Limb (tissue), 2 donors: ENCODE measurements around the gene PTGES2.

ENCODE experiments used
- DNase-seq, 2 donors: peaks; one replicate each; pipeline ENCODE4 v3.0.0-alpha.2; 2016; ENCODE audit errors: extremely low spot score in 2 of 2

PTGES2 gene

DNA sequence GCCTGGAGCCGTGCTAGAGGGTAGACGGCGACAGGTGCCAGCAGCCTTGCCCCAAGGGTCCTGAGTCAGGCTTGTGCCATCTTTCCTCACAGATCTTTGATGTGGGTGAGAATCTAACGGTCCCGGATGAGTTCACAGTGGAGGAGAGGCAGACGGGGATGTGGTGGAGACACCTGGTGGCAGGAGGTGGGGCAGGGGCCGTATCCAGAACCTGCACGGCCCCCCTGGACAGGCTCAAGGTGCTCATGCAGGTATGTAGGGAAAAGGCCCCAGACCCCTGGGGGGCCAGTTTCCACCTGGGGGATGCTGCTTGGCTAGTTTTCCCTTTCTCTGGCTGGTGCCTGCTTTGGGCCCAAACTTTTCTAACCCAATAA lies 24.0 kb downstream of the PTGES2 start:
- no peak for DNase-seq

DNA sequence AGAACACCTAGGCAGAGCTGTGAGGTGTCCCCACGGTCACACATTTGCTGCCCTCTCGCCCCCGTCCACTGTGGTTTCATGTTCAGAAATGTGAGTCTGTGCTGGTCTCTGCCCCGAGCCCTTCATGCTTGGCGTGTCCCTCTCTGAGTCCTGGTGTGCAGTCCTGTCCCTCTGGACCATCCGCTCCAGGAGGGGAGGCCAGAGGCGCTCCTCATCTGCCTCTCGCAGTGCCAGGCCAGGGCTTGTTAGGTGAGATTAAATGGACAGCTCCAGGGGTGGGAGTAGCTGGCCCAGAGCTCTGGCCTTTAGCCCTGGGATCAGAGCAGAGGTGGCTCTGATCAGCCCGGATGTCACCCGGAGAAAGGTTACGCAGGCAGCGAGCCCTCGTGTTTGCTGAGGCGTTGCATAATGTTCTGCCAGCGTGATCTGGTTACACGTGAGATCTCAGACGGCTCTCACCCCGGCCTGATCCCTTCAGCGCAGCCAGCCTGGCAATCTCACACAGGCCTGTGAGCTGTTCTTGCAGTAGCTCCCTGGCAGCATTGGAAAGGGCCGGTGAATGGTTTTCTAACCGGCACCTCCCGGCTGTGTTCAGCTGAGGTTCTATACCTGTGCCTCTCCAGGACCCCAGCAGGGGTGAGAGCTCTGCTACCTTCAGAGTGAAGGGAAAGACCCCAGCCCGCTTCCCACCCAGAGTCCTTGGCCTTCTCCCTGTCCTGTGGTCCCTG lies 24.5 kb downstream of the PTGES2 start:
- no peak for DNase-seq

DNA sequence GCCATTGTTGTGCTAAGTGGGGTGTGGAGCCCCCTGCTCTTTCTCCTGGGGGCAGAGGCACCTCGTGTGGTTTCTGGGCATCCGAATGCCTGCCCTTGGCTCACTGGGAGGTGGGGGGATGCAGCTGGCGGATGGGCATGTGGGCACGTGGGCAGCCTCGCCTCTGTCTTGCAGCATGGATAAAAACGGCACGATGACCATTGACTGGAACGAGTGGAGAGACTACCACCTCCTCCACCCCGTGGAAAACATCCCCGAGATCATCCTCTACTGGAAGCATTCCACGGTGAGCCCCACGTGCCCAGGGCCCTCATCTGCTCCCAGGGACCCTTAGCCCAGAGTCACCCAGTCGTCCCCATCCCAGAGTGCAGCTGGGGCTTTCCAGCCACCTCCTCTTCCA lies 25.3 kb downstream of the PTGES2 start:
- DNase-seq, result no peak

DNA sequence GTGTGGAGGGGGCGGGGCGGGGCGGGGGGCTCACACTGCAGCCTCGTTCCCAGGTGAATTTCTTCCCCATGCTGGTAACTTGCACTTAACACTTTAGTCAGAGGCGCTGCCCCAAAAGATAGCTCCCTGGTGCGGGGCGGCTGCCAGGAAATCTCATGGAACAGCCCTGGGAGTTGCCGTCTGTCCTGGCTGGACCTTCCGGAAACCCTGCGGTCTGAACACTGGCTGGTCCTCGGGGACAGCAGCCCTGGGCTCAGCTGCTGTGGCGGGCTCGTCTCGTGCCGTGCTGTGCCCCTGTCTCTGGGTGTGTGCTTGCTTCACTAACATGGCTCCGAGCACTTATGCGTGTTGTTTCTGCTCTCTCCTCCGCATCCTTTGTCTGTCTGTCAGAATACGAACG lies 25.8 kb downstream of the PTGES2 start:
- DNase-seq, result no peak

DNA sequence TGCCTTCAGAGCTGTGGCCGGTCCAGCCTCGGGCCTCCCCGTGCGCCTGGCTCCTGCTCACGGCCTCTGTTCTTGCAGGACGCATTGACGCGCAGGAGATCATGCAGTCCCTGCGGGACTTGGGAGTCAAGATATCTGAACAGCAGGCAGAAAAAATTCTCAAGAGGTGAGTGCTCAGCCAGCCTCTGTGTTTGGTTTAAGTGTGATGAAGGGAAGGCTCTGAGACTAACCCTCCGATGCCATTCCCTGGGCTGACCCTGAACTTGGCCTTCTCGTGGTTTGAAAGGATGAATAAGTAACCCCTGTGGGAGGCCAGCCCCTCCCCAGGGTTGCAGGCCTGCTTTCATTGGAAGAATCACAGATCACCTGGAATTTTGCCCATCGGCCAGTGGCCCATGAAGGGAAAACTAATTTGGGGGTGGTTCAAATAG lies 26.3 kb downstream of the PTGES2 start:
- DNase-seq, result no peak

DNA sequence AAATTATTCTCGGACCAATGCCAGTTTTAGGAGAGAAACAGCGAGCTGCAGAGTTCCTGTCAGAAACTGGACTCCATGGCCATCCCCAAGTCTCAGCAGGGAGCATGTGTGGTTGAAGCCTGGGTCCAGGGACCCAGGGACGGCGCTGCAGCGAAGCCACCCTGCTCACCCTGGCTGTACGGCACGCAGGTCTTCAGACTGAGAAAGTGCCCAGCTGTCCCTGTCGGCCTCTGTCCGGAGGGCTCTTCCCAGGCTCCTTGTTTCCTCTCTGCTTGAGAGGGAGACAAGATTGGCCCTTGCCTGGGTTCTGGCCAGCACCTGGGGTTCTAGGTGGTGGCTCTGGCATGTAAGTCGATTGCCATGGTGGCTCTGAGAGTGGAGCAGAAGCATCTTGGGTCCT lies 26.9 kb downstream of the PTGES2 start:
- no peak for DNase-seq

DNA sequence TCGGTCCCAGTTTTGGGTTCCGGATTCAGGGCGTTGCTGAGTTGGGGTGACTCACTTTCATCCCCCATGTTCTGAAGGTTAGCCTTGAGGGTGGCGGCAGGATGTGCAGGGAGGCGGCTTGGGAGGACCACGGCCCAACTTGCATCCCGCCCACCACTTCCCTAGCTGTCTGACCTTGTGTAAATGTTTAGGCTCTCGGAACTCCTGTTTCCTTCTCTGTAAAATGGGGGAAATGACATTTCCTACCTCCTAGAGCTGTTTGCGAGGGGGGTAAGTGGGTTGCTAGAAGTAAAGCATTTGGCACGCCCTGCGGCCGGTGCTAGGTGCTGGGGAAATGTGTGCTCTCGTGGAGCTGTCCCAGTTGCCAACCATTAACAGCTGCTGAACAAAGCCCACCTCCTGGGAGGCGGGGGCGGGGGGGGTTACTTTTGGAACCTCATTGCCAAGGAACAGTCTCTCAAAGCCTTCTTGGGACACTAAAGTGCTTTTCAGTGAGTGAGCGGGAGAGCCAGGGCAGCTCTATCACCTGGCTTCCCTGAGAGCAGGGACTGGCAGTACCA lies 27.5 kb downstream of the PTGES2 start:
- DNase-seq, result peak in 1 of 2 donors; percentile 40

DNA sequence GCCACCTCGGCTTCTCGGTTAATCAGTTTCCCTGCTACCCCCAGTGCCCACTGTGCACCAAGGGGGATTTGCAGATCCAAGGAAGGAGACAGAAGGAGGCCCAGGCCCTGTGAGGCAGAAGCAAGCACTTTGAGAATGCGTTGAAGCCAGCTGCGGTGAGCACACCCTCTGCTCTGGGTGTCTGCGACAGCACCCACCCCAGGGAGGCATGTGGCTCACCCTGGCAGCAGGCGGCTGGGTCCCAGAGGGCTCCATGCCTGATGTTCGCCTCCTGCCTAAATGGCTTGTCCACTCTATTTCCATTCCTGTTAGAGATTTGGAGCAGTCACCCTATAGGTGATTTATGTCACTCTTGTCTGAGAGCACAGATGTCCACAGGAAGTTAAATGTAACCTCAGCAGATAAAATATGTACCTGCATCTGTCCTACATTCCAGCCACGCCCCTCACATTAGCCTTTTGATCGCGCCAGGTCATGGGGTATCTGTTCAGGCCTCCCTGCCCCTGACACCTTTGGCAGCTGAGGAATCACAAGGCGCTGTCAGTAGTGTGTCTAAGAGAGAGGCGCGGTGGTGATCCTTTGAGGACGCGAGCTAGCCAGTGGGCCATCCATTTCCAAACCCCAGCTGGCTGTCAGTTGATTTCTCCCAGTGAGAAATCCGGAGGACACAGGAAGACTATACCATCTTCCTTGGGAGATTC lies 28.1 kb downstream of the PTGES2 start:
- DNase-seq, result peak in 1 of 2 donors; percentile 43

DNA sequence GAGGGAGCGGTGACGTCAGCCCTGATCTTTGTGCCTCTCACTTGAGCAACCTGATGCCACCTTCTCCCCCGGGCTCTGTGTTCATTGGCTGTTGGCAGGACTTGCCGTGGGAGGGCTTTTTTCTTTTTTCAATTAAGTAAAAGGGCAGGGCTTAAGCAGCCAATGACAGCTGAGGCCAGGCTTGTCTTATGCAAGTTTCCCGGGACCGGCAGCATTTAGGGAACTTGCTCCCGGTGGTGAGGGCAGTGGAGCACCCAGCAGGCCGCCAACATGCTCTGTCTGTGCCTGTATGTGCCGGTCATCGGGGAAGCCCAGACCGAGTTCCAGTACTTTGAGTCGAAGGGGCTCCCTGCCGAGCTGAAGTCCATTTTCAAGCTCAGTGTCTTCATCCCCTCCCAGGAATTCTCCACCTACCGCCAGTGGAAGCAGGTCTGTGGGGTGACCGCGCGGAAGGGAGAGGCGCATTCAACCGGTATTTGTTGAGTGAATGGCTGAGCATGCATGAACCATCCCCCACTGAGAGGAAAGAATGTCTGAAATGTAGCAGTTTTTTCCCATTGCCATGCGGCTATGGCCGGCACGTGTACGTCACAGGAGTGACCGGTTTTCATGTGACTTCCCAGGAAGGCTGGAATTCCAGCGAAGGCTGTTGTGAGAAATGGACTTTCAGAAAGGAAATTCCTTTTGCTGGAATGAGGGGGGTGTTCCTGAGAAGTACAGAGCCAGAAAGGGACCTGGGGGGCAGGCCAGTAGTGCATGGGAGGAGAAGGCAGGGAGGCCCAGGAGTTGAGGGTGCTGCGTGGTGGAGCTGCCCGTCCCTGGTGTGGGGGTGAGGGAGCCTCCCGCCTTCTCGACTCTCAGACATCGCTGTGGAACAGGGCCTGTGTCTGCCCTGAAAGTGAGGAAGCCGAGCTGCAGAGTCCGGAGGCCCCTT lies 29.0 kb downstream of the PTGES2 start:
- peak; percentile 86 to 89 for DNase-seq

DNA sequence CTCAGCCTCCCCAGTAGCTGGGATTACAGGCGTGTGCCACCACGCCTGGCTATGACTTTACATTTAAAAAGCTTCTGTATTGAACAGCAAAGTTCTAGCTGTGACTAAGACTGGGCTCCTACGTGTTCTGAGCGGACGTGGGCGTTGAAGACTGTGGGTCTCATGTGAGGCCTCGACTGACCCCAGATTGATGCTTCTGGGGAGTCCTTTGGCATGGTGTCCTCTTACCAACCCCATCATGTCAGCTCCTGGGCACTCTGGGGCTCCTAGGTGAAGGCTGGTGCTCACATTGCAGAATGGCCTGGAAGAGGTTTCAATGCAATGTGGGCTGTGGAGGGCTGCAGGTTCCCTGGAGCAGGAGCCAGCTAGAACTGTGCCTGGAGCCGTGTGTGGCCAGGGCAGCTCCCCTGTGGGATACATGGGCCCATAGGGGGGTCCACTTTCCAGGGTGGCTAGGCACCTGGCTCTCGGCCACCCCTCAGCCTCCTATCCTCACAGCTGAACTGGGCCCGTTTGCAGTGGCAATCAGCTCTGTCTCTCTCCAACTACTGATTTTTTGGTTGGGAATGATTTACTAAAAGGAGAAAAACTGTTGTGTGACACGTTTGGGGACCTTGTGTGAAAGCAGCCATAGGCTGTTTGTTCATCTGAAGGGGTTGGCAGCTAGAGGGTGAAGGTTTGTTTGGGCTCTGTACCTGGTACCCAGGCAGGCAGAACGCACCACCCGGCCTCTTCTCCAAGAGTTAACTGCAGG lies 29.8 kb downstream of the PTGES2 start:
- no peak for DNase-seq

DNA sequence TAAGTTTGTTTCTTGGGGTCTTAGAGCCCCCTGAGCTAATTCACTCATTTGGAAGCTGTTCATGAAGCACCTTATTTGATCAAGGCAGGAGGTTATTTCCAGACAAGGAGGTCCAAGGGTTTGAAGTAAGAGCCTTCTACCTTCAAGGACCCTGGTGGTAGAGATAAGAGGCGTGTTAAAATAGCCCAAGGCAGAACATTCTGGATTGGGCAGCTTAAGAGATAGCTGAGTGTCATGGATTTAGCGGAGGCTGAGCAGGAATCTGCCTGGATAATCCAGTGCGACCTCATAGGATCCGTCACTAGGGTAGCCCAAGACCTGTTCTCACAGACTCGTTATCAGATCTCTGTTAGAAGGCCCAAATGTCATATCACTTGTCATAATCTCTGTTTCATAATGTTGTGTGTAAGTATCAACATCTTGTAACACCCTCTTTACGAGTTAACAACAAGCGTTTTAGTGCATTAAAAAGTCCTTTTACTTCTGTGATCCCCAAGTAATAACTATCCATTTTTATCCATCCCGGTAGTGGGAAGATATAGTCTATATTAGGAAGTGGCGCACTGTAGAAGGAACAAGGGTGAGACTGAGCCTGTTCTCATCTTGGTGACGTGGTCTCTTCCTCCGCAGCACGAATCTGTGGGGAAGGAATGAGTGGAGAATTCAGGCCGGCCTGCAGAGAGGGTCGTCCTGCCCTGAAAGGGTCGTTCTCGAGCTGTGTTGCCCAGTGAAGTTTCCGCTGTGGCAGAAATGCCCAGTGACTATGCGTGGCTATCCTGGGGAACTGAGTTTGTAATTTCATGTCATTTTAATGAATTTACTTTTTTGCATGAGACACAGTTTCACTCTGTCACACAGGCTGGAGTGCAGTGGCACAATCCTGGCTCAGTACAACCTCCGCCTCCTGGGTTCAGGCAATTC lies 30.7 kb downstream of the PTGES2 start:
- DNase-seq, result no peak

DNA sequence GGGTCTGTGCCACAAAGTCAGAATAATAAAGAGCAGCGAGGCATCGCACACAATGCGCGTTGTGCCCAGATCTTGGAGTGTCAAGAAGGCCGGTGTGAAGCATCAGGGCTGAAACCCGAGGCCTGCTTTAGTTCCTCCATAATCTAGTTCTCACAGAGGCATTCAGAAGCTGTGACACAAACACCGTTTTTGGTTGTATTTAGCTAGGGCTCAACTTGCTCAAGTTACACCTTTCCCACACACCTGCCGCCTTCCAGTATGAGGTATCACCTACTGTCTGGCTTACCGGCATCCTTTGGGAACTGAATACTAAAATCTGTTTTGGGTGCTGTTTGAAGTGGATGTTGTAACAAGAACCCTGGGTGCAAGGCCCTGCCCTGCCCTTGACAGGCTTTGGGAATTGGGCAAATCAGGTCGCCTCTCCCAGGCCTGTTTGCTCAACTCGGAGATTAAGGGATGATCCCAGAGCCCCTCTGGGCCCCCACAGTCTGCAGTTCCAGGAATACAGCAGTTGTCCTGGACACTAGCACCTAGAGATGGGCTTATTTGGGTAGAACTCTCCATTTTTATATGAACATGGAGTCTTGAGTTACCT lies 32.5 kb downstream of the PTGES2 start:
- DNase-seq, result no peak

DNA sequence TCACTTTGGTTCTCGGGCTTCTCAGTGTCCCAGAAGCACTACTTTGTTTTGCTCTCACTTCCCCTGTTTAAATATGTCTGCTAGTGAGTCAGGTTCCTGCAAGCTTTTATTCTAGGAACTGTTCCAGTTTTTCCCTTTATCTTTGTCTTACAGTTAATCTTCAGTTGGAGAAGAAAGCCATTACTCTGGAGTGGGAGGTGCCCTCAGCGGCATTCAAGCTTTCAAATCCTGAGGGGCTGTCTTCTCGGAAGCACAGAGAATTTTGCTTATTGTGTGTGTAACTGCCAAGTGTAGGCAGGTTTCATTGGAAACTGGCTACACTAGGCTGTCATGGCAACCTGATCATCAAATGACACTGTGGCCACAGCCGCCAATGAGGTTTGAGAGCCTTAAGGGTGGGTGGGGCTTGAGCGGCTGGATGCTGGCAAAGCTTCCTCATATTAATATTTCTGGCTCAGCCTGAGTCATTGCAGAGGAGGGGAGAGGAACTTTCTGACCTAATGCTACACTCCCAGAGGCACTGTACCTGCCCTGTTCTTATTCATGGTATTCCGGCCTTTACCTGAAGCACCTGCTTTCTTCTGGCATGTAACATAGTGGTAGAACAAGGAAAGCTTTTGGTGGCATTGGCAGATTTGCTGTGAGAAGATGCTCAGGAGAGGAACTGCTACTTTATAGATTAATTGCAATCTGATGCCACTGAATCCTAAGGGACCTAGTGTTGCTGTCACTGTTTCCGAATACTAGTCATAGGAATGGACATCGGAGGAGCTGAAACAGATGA lies 33.2 kb downstream of the PTGES2 start:
- peak; percentile 89 to 98 for DNase-seq

DNA sequence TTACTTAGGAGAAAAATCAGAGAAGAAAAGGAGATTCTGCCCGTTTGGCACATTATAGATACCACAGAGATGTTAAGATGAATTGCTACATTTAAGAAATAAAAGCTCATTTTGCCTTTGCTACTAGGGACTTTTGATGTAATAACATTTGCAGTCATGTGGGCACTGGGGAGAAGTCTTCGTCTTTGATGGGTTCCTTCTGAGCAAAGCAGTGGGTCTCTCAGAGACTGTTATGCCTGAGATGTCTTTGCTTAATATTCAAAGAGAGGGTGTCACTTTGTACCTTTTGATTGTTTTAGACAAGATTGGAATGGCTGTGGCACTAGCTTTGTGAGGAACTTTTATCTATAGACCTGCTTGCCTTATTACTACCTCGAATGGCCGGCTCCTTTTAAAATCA lies 34.5 kb downstream of the PTGES2 start:
- DNase-seq, result no peak

DNA sequence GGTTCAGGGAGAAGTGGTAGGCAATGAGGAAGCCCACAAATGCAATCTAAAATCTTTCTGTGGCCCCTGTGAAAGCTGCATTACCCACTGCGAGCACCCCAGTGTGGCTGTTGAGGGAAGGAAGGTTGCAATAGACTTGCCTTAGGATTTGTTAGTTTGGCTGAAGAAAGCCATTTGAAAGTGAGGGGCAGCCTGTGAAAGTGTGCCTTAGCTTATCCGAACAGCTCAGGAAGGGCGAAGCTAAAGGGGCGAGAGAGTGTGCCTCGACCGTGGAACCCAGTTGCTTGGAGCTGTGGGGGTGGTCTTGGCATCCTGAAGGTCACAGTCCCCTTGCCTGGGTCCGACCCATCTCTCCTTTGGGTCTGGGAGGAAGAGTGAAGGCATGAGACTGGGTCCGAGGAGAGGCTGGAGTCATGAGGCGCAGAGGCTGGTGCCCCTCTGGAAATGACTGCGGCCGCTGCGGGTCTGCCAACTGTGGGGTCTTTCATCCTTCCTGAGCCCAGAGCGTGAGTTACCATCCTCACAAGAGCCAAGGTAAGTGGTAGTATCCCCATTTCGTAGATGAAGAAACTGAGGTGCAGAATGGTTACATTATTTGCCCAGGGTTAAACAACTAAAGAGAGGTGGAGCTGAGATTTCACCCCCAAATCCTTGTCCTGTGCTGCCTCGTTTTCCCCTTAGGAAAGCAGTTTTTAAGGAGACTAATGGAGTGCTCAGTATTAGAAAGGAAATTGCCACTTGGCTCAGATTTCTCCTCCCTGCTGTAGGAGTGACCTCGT lies 35.1 kb downstream of the PTGES2 start:
- no peak for DNase-seq

DNA sequence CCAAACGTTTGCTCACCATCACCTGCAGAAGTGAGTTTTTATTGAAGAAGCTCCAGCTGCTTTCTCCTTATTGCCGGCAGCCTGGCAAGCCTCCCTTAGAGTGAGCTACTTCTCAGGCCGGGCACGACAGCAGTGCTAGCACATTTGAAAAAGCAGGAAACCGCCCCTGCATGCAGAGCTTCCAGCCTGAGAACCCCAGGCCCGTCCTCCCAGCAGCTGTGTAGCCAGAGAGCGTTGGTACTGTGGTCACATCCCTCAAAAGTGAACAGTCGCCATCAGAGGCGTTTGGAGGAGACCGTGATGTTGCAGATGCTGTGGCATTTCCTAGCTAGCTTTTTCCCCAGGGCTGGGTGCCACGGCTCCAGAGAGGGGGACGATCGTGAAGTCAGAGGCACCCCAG lies 36.0 kb downstream of the PTGES2 start:
- DNase-seq, result no peak

DNA sequence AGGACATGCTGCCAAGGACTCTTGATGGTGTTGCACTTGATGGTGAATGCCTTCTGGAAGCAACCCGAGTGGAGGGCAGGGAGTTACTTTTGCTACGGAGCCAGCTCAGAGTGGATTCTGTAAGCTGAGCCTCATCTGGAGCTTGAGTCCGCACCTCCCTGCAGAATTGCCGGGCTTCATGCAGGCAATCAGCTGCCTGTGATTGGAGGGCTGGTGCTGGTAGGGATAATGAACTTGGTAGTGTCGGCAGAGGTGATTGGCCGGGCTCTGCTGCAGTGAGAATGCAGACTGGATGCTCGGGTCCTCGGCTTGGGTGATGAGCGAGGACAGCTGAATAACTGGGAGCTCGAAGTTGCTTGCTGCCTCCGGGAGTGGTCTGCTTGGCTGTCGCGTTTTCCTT lies 36.4 kb downstream of the PTGES2 start:
- DNase-seq, result peak; percentile 92 to 94

DNA sequence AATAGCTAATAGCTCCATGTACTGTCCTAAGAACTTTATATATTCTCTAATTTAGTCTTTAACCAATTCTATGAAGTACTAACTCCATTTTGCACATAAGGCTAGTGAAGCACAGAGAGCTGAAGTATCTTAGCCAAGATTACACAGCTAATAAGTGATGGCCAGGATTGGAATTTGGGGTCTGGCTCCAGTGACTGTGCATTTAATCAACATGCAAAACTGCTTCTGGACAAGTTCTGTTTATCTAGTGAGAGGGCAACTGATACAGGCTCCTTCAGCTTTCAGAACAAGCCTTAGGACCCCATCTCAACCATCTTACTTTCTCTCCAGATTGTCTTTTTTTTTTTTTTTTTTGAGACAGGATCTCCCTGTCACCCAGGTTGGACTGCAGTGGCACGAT lies 38.2 kb downstream of the PTGES2 start:
- no peak for DNase-seq
